Left hindlimb (tissue), 1 donor: ENCODE results near the gene JMJD4.

Source experiments
- DNase-seq: peaks from one replicate; pipeline ENCODE4 v3.0.0-alpha.2; 2018

The JMJD4 gene

GRCh38 chr1:227768640-227769039, 33.5 kb upstream of the JMJD4 start:
- DNase-seq, result no peak

GRCh38 chr1:227768125-227768439, 33.0 kb upstream of the JMJD4 start:
- no peak for DNase-seq

GRCh38 chr1:227767401-227768124, 32.5 kb upstream of the JMJD4 start:
- no peak for DNase-seq

GRCh38 chr1:227766653-227767277, 31.7 kb upstream of the JMJD4 start:
- DNase-seq, result no peak

GRCh38 chr1:227766015-227766634, 31.0 kb upstream of the JMJD4 start:
- DNase-seq, result no peak

- no peak for DNase-seq
These were observed 30.3 kb upstream of the JMJD4 start for GRCh38 chr1:227765261-227766014.

- no peak for DNase-seq
These were observed 28.9 kb upstream of the JMJD4 start for GRCh38 chr1:227764019-227764391.

GRCh38 chr1:227763246-227764018, 28.3 kb upstream of the JMJD4 start:
- no peak for DNase-seq

GRCh38 chr1:227762231-227762911, 27.3 kb upstream of the JMJD4 start:
- DNase-seq, result peak; percentile 89

GRCh38 chr1:227761621-227762230, 26.6 kb upstream of the JMJD4 start:
- no peak for DNase-seq

GRCh38 chr1:227760377-227760776, 25.3 kb upstream of the JMJD4 start:
- DNase-seq, result no peak

- DNase-seq, result peak; percentile 68
These were observed 24.5 kb upstream of the JMJD4 start for GRCh38 chr1:227759341-227760300.

GRCh38 chr1:227758366-227758765, 23.3 kb upstream of the JMJD4 start:
- DNase-seq, result no peak

GRCh38 chr1:227757781-227758180, 22.7 kb upstream of the JMJD4 start:
- DNase-seq, result no peak

- DNase-seq, result no peak
These were observed 21.3 kb upstream of the JMJD4 start for GRCh38 chr1:227756172-227756959.

GRCh38 chr1:227754958-227755357, 19.9 kb upstream of the JMJD4 start:
- DNase-seq, result no peak

GRCh38 chr1:227753999-227754711, 19.1 kb upstream of the JMJD4 start:
- no peak for DNase-seq

GRCh38 chr1:227749916-227750710, 15.0 kb upstream of the JMJD4 start:
- no peak for DNase-seq
